Muscle layer of duodenum (tissue), 2 donors: ENCODE data around the gene EPN1.

Experiments used
- H3K27ac ChIP-seq: one replicate; pipeline ENCODE4 v1.7.0; 2013; ENCODE audit warnings: mild to moderate bottlenecking, low read length
- H3K27me3 ChIP-seq: one replicate; pipeline ENCODE4 v1.7.0; 2013; ENCODE audit warnings: low read depth, mild to moderate bottlenecking, control low read depth, low read length
- H3K36me3 ChIP-seq, 2 donors: one replicate each; pipeline ENCODE4 v1.7.0; 2013; ENCODE audit warnings: low read length in 2 of 2, control low read depth in 1 of 2, mild to moderate bottlenecking in 1 of 2; ENCODE audit not compliant: insufficient read depth in 2 of 2, control insufficient read depth in 1 of 2
- H3K4me1 ChIP-seq, 2 donors: one replicate each; pipeline ENCODE4 v1.7.0; 2013; ENCODE audit warnings: low read length in 2 of 2, mild to moderate bottlenecking in 2 of 2, control low read depth in 1 of 2, moderate library complexity in 1 of 2; ENCODE audit not compliant: insufficient read depth in 2 of 2, control insufficient read depth in 1 of 2
- H3K4me3 ChIP-seq, 2 donors: one replicate each; pipeline ENCODE4 v1.7.0; 2013; ENCODE audit warnings: low read length in 2 of 2, low read depth in 1 of 2, mild to moderate bottlenecking in 1 of 2
- H3K9me3 ChIP-seq, 2 donors: one replicate each; pipeline ENCODE4 v1.7.0; 2013; ENCODE audit warnings: low read length in 2 of 2, control low read depth in 1 of 2, mild to moderate bottlenecking in 1 of 2; ENCODE audit not compliant: control insufficient read depth in 1 of 2
- donor health status: healthy.

Gene EPN1

GRCh38 chr19:55690109-55690768 lies 15.2 kb downstream of the EPN1 start:
- Histone ChIP-seq H3K9me3 (no peaks in the 10 kb centered on the region), H3K4me1 (peaks cover 0 to 5% of the 10 kb centered on the region in 2 donors), H3K27me3 (no peaks in the 10 kb centered on the region), H3K4me3 (no peak overlapping the region), H3K27ac (no peak overlapping the region), H3K36me3 (peaks cover 20 to 83% of the 10 kb centered on the region in 2 donors)

- no peak overlapping the region for H3K27ac ChIP-seq
- H3K4me1 ChIP-seq: peaks cover 0 to 5% of the 10 kb centered on the region in 2 donors
- H3K4me3 ChIP-seq: no peak overlapping the region
- H3K9me3 ChIP-seq: no peaks in the 10 kb centered on the region
- peaks cover 23 to 83% of the 10 kb centered on the region in 2 donors for H3K36me3 ChIP-seq
- no peaks in the 10 kb centered on the region for H3K27me3 ChIP-seq
Observed at GRCh38 chr19:55690769-55691545, 15.9 kb downstream of the EPN1 start.

- Histone ChIP-seq H3K4me1 (peaks cover 0 to 5% of the 10 kb centered on the region in 2 donors), H3K27me3 (no peaks in the 10 kb centered on the region), H3K36me3 (peaks cover 30 to 88% of the 10 kb centered on the region in 2 donors), H3K9me3 (no peaks in the 10 kb centered on the region), H3K4me3 (no peak overlapping the region), H3K27ac (no peak overlapping the region)
Observed at GRCh38 chr19:55691561-55692481, 16.8 kb downstream of the EPN1 start.

- H3K9me3 ChIP-seq: no peaks in the 10 kb centered on the region
- no peaks in the 10 kb centered on the region for H3K27me3 ChIP-seq
- H3K4me3 ChIP-seq: no peak overlapping the region
- peaks cover 34 to 91% of the 10 kb centered on the region in 2 donors for H3K36me3 ChIP-seq
- peaks cover 0 to 5% of the 10 kb centered on the region in 2 donors for H3K4me1 ChIP-seq
- H3K27ac ChIP-seq: no peak overlapping the region
Observed at GRCh38 chr19:55692681-55693081, 17.7 kb downstream of the EPN1 start.

- no peaks in the 10 kb centered on the region for H3K27me3 ChIP-seq
- no peak overlapping the region for H3K4me3 ChIP-seq
- peaks cover 0 to under 1% of the 10 kb centered on the region in 2 donors for H3K4me1 ChIP-seq
- H3K9me3 ChIP-seq: no peaks in the 10 kb centered on the region
- no peak overlapping the region for H3K27ac ChIP-seq
- H3K36me3 ChIP-seq: peaks cover 36 to 97% of the 10 kb centered on the region in 2 donors
Observed at GRCh38 chr19:55693336-55693974, 18.4 kb downstream of the EPN1 start.

- Histone ChIP-seq H3K4me1 (no peaks in the 10 kb centered on the region), H3K36me3 (peaks cover 35 to 95% of the 10 kb centered on the region in 2 donors), H3K4me3 (no peak overlapping the region), H3K9me3 (no peaks in the 10 kb centered on the region), H3K27me3 (no peaks in the 10 kb centered on the region), H3K27ac (no peak overlapping the region)
Observed at GRCh38 chr19:55694241-55694655, 19.2 kb downstream of the EPN1 start.

- Histone ChIP-seq H3K4me3 (no peak overlapping the region), H3K27ac (no peak overlapping the region), H3K9me3 (no peaks in the 10 kb centered on the region), H3K36me3 (peaks cover 31 to 92% of the 10 kb centered on the region in 2 donors), H3K4me1 (no peaks in the 10 kb centered on the region), H3K27me3 (no peaks in the 10 kb centered on the region)
Observed at GRCh38 chr19:55694656-55695491, 19.8 kb downstream of the EPN1 start.

GRCh38 chr19:55695511-55696290 lies 20.7 kb downstream of the EPN1 start:
- H3K27ac ChIP-seq: no peak overlapping the region
- no peak overlapping the region for H3K4me3 ChIP-seq
- H3K36me3 ChIP-seq: peaks cover 31 to 88% of the 10 kb centered on the region in 2 donors
- no peaks in the 10 kb centered on the region for H3K4me1 ChIP-seq
- H3K27me3 ChIP-seq: no peaks in the 10 kb centered on the region
- H3K9me3 ChIP-seq: no peaks in the 10 kb centered on the region

GRCh38 chr19:55696301-55697068 lies 21.5 kb downstream of the EPN1 start:
- Histone ChIP-seq H3K4me1 (no peaks in the 10 kb centered on the region), H3K9me3 (no peaks in the 10 kb centered on the region), H3K4me3 (no peak overlapping the region), H3K27ac (no peak overlapping the region), H3K36me3 (peaks cover 31 to 81% of the 10 kb centered on the region in 2 donors), H3K27me3 (no peaks in the 10 kb centered on the region)
